Measurements from ENCODE around the gene SLC39A9. TPM values are rescaled to one million over a fixed set of nuclear protein-coding genes. Genes with fewer than 3 reads are reported as not detected.
"Not testable (repeated sequence)": the region's sequence is repeated elsewhere in the genome, so short reads cannot be mapped to it uniquely, and the experiment has no call there.

Gene SLC39A9
- total RNA-seq, 6 donors from 2014 or later, result 17.8 to 70.4 (median 54.0) TPM

DNA sequence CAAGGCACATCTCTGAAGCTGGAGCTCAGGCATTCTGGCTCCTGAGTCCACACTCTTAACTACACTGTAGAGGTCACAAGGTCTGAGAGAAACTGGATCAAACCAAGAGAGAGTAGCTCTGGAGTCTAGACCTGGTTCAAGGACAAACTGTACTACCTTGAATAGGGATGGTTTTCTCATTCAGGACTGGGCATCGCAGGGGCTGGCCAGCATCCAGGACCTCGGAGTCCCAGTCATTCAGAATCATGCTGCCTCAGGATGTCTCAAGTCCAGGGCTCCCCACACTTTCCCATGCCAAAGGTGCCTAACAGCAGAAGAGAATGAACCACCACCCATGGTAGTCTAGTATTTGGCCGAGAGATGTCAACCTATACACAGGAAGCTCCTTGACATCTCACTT, 72.9 kb downstream of the SLC39A9 start:
- Histone ChIP-seq H3K27ac (no peak overlapping the region), H3K36me3 (no peaks in the 10 kb centered on the region), H3K9me3 (no peaks in the 10 kb centered on the region), H3K4me1 (no peaks in the 10 kb centered on the region), H3K4me3 (no peak overlapping the region), H3K27me3 (no peaks in the 10 kb centered on the region)
- no peak for TF ChIP-seq POLR2AphosphoS5 (IDR thresholded peaks at IDR 0.05)
- TF ChIP-seq POLR2A (IDR thresholded peaks at IDR 0.05), result no peak
- DNase-seq, result no peak
- ATAC-seq (ENCODE audit: low FRiP score in 2 of 2), result no peak
- 87 to 88% methylated on average over 1 to 3 of the region's 3 CpGs for WGBS, 2 donors

DNA sequence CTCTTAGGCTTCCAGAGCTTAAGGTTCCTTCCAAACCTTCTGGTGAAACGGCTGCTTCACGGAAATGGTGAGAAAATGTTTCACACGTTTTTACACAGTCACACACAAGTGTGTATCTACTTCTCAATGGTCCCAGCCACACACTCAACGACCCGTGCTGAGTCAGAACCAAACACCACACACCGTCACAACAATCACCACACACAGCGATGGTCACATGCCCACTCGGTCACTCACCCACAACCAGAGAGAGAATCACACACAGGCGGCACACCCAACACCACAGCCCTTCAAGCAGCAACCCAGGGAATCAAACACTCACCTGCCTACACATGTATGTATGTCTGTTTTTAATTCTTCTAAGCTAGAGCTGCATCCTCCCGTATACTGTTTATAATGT, 73.4 kb downstream of the SLC39A9 start:
- Histone ChIP-seq H3K4me1 (no peaks in the 10 kb centered on the region), H3K9me3 (no peaks in the 10 kb centered on the region), H3K4me3 (no peak overlapping the region), H3K36me3 (no peaks in the 10 kb centered on the region), H3K27ac (no peak overlapping the region), H3K27me3 (no peaks in the 10 kb centered on the region)
- no peak for ATAC-seq (ENCODE audit: low FRiP score in 2 of 2)
- no peak for DNase-seq
- WGBS, 2 donors, result 84 to 87% methylated on average over 10 of the region's 10 CpGs
- TF ChIP-seq POLR2A (IDR thresholded peaks at IDR 0.05), result no peak
- no peak for TF ChIP-seq POLR2AphosphoS5 (IDR thresholded peaks at IDR 0.05)
- TF ChIP-seq EP300 (IDR thresholded peaks at IDR 0.05), result no peak
- TF ChIP-seq, protein P1, sequence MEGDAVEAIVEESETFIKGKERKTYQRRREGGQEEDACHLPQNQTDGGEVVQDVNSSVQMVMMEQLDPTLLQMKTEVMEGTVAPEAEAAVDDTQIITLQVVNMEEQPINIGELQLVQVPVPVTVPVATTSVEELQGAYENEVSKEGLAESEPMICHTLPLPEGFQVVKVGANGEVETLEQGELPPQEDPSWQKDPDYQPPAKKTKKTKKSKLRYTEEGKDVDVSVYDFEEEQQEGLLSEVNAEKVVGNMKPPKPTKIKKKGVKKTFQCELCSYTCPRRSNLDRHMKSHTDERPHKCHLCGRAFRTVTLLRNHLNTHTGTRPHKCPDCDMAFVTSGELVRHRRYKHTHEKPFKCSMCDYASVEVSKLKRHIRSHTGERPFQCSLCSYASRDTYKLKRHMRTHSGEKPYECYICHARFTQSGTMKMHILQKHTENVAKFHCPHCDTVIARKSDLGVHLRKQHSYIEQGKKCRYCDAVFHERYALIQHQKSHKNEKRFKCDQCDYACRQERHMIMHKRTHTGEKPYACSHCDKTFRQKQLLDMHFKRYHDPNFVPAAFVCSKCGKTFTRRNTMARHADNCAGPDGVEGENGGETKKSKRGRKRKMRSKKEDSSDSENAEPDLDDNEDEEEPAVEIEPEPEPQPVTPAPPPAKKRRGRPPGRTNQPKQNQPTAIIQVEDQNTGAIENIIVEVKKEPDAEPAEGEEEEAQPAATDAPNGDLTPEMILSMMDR (IDR thresholded peaks at IDR 0.05), result no peak

DNA sequence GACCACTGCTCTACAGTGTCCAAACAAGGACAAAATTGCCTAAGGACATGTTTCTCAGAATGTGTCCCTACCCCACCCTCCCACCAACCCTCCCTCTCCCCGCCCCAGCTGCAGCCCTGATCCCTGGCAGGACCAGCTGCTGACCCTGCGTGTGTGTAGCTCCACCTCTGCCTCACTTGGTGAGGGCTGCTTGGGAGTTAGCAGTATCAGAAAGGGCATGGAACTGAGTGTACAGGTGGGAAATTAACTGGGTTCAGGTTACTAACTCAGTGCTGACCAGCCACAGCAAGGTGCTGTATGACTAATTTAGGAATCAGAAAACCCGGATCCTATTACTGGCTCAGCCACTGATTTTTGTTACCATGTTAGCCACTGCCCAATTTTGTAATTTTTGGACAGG, 74.8 kb downstream of the SLC39A9 start:
- no peak for TF ChIP-seq EP300 (IDR thresholded peaks at IDR 0.05)
- TF ChIP-seq POLR2A (IDR thresholded peaks at IDR 0.05), result no peak
- TF ChIP-seq POLR2AphosphoS5 (IDR thresholded peaks at IDR 0.05), result no peak
- TF ChIP-seq, protein P1 (IDR thresholded peaks at IDR 0.05), result no peak
- no peaks in the 10 kb centered on the region for H3K9me3 ChIP-seq
- 52 to 77% methylated on average over 3 of the region's 3 CpGs for WGBS, 2 donors
- no peak overlapping the region for H3K4me3 ChIP-seq
- H3K4me1 ChIP-seq, result no peaks in the 10 kb centered on the region
- H3K36me3 ChIP-seq, result no peaks in the 10 kb centered on the region
- no peaks in the 10 kb centered on the region for H3K27me3 ChIP-seq
- ATAC-seq (ENCODE audit: low FRiP score in 2 of 2), result no peak
- no peak overlapping the region for H3K27ac ChIP-seq
- DNase-seq, result no peak

DNA sequence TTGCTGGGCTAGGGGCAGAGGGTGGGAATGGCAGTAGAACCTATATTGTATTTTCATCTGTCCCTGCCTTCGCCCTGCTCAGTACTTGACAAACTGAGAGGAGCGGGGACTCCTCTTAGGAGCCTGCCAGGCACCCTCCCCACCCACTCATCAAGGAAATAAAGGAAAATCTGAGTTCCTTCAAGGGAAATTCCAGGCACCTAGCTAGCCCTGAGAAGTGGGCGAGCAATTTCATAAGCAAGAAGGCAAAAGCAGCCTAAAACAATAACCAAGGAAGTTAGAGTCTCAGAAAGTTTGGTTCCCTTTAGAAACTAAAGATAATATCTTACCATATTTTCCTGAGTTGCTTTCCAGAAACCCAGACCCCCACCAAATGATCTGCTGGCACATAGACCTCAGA, 75.5 kb downstream of the SLC39A9 start:
- Histone ChIP-seq H3K27me3 (no peaks in the 10 kb centered on the region), H3K4me3 (no peak overlapping the region), H3K4me1 (no peaks in the 10 kb centered on the region), H3K9me3 (no peaks in the 10 kb centered on the region), H3K36me3 (no peaks in the 10 kb centered on the region), H3K27ac (no peak overlapping the region)
- WGBS, 2 donors, result 75 to 90% methylated on average over 3 of the region's 3 CpGs
- ATAC-seq (ENCODE audit: low FRiP score in 2 of 2) (no peak), DNase-seq (no peak)
- TF ChIP-seq, protein P1 (IDR thresholded peaks at IDR 0.05), result no peak
- TF ChIP-seq EP300 (IDR thresholded peaks at IDR 0.05) (no peak), POLR2A (IDR thresholded peaks at IDR 0.05) (no peak), POLR2AphosphoS5 (IDR thresholded peaks at IDR 0.05) (no peak)

DNA sequence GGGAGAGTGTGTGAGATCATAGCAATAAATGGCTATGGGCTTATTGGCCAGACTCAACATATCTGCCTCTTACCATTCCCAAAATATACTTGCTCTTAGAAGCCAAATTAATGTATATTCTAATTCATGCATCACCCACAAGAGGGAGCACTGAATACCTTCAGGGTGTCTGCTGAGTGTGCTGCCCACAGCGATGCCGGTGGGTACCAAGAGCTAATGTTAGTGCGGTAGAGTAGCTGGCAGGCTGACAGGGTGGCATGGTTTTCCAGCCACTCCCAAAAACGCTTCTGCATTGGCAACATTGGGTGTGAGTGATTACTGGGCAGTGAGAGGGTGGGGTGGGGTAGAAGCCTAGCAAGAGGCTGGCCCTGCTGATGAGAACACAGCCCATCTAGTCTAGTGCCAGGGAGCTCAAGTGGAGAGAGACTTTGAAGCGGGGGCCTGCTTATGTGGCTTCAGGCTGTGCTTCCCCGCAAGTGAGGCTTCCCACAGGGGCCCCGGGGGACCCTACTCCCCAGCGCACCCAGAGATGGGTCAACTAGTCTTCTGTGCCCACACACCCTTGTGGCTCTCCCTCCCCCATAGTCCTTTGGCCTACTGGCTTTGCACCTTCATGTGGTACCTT, 76.8 kb downstream of the SLC39A9 start:
- Histone ChIP-seq H3K9me3 (no peaks in the 10 kb centered on the region), H3K4me1 (no peaks in the 10 kb centered on the region), H3K36me3 (no peaks in the 10 kb centered on the region), H3K27ac (no peak overlapping the region), H3K27me3 (no peaks in the 10 kb centered on the region), H3K4me3 (no peak overlapping the region)
- DNase-seq (no peak), ATAC-seq (ENCODE audit: low FRiP score in 2 of 2) (peak in 1 of 2 donors; percentile 41)
- TF ChIP-seq, protein P1 (IDR thresholded peaks at IDR 0.05), result peak in 3 of 6 experiments; percentile 20 to 48 (median 26)
- TF ChIP-seq POLR2AphosphoS5 (IDR thresholded peaks at IDR 0.05) (no peak), EP300 (IDR thresholded peaks at IDR 0.05) (no peak), POLR2A (IDR thresholded peaks at IDR 0.05) (no peak)
- 20 to 55% methylated on average over 1 to 8 of the region's 8 CpGs for WGBS, 2 donors

DNA sequence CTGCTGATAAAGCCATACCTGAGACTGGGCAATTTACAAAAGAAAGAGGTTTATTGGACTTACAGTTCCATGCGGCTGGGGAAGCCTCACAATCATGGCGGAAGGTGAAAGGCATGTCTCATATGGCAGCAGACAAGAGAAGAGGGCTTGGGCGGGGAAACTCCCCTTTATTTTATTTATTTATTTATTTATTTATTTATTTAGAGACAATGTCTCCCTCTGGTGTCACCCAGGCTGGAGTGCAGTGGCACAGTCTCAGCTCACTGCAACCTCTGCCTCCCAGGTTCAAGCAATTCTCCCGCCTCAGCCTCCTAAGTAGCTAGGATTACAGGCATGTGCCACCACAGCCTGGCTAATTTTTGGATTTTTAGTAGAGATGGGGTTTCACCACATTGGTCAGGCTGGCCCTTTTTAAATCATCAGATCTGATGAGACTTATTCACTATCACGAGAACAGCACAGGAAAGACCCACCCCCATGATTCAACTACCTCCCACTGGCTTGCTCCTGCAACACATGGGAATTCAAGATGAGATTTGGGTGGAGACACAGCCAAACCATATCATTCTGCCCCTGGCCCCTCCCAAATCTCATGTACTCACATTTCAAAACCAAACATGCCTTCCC, 78.4 kb downstream of the SLC39A9 start:
- not testable (repeated sequence) for H3K27ac ChIP-seq; H3K36me3 ChIP-seq; ATAC-seq (ENCODE audit: low FRiP score in 2 of 2); H3K9me3 ChIP-seq; DNase-seq; H3K4me1 ChIP-seq; H3K27me3 ChIP-seq; H3K4me3 ChIP-seq
- 93 to 94% methylated on average over 5 of the region's 5 CpGs for WGBS, 2 donors

DNA sequence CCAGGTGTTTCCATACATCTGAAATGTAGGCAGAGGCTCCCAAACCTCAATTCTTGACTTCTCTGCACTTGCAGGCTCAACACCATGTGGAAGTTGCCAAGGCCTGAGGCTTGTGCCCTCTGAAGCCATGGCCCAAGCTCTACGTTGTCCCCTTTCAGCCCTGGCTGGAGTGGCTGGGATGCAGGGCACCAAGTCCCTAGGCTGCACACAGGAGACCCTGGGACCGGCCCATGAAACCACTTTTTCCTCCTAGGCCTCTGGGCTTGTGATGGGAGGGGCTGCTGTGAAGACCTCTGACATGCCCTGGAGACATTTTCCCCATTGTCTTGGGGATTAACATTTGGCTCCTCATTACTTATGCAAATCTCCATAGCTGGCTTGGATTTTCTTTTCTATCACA, 79.6 kb downstream of the SLC39A9 start:
- H3K36me3 ChIP-seq; H3K9me3 ChIP-seq; H3K27ac ChIP-seq; H3K4me3 ChIP-seq; H3K4me1 ChIP-seq; DNase-seq; H3K27me3 ChIP-seq; ATAC-seq (ENCODE audit: low FRiP score in 2 of 2): not testable (repeated sequence)
- 90% methylated on average over 2 of the region's 2 CpGs for WGBS, 2 donors
